Aorta (tissue), 5 donors: ENCODE results near the gene RNF166. TPM values are rescaled to one million over a fixed set of nuclear protein-coding genes. Genes with fewer than 3 reads are reported as not detected.
A peak's percentile ranks its signal among the peaks of the same experiment; 100 is the strongest.

Experiments used
- ATAC-seq: fragments of 200-7000 bp; cut with Tn5 transposase; one replicate; pipeline ENCODE4 v1.9.1; 2022; ENCODE audit warnings: moderate library complexity; ENCODE audit not compliant: low FRiP score
- DNase-seq, 2 donors: peaks; one replicate each; pipeline ENCODE4 v3.0.0-alpha.2; 2020
- H3K27ac ChIP-seq, 2 donors: one replicate each; pipeline ENCODE4 v1.5.1; 2013; ENCODE audit warnings: low read length in 2 of 2, mild to moderate bottlenecking in 2 of 2, moderate library complexity in 2 of 2, control low read depth in 1 of 2, inconsistent platforms in 1 of 2, low read depth in 1 of 2
- H3K27me3 ChIP-seq, 2 donors: one replicate each; pipeline ENCODE4 v1.6.1; 2013; ENCODE audit warnings: control low read depth in 1 of 2, low read length in 1 of 2, mild to moderate bottlenecking in 1 of 2, moderate library complexity in 1 of 2; ENCODE audit not compliant: insufficient read depth in 2 of 2, control insufficient read depth in 1 of 2
- H3K36me3 ChIP-seq, 2 donors: one replicate each; pipeline ENCODE4 v1.6.1; 2013; ENCODE audit warnings: control low read depth in 1 of 2, low read length in 1 of 2, mild to moderate bottlenecking in 1 of 2; ENCODE audit not compliant: insufficient read depth in 2 of 2, control insufficient read depth in 1 of 2
- H3K4me1 ChIP-seq, 2 donors: one replicate each; pipeline ENCODE4 v1.6.1; 2013; ENCODE audit warnings: low read length in 2 of 2, control low read depth in 1 of 2, mild to moderate bottlenecking in 1 of 2, moderate library complexity in 1 of 2; ENCODE audit not compliant: insufficient read depth in 2 of 2, control insufficient read depth in 1 of 2
- H3K4me3 ChIP-seq, 2 donors: one replicate each; pipeline ENCODE4 v1.5.1; 2013; ENCODE audit warnings: low read length in 2 of 2, control low read depth in 1 of 2, mild to moderate bottlenecking in 1 of 2
- H3K9me3 ChIP-seq: one replicate; pipeline ENCODE4 v1.6.1; 2013; ENCODE audit warnings: mild to moderate bottlenecking, low read length; ENCODE audit not compliant: control insufficient read depth
- WGBS, 2 donors: extraction: QIAGEN DNeasy Blood & Tissue Kit; methylation state at CpG; one replicate each; pipeline ENCODE4 v1.1.7; 2013; 5-methylcytosine and 5-hydroxymethylcytosine counted together
- intact Hi-C, 2 donors: fragments of 100-400 bp; cut with DNase I; formaldehyde crosslinking; loops; one replicate each; pipeline versions ENCODE4 v1.14.2 to v1.15.0; 2022
- long read RNA-seq, 2 donors: library from polyadenylated mRNA; unstranded; transcript quantifications; one replicate each; pipeline ENCODE4 v2.0.0, GENCODE V29; 2020 to 2021
- polyA plus RNA-seq, 2 donors: library from polyadenylated mRNA; stranded (reverse); fragments of 200-250 nt; gene quantifications; one replicate each; pipeline ENCODE4 v1.2.3, GENCODE V29; 2013
- total RNA-seq, 2 donors: library from RNA; stranded (reverse); fragmentation: NEBNext Ultra II Directional; extraction: Animal tissue kit (Norgen Biotek cat#: 25700); gene quantifications; one replicate each; pipeline ENCODE4 v1.2.1, GENCODE V29; 2021
- donor health status: healthy with polysubstance abuse.
- donor health status: Bipolar disorder and iron deficiency.
- donor health status: DM: no; HTN: no; CAD: no.
- donor health status: DM: no; HTN: no; CAD: no.
- donor health status: DM: yes; HTN: yes; CAD: no.

Gene RNF166
- 10 to 100 TPM; 18.0 to 39.4 TPM for total RNA-seq
- polyA plus RNA-seq, result 10 to 100 TPM; 16.2 to 27.4 TPM
- long read RNA-seq, donor 1, transcript RNF166-201 (6 exons, 1,883 nt), result major isoform, 21 of 49 reads
- long read RNA-seq, donor 1, partial matches to known transcripts, result 14 of 49 reads
- long read RNA-seq, donor 1, other reads (novel, unspliced or antisense), result 14 of 49 reads
- long read RNA-seq, donor 2, transcript RNF166-201 (6 exons, 1,883 nt), result major isoform, 13 of 28 reads
- long read RNA-seq, donor 2, partial matches to known transcripts, result 11 of 28 reads
- long read RNA-seq, donor 2, other reads (novel, unspliced or antisense), result 3 of 28 reads

- WGBS, 2 donors, result 0% methylated on average over 65 to 86 of the region's 86 CpGs
- DNase-seq, result peak; percentile 95 to 98
- ATAC-seq, result peak; percentile 94
- Histone ChIP-seq H3K4me3 (peak within 1 kb of the TSS; percentile 65 to 87), H3K9me3 (no peaks in the 10 kb centered on the region), H3K27ac (peak within 1 kb of the TSS in 1 of 2 donors; percentile 66), H3K27me3 (no peaks in the 10 kb centered on the region), H3K4me1 (peaks cover 0 to 4% of the 10 kb centered on the region in 2 donors), H3K36me3 (no peaks in the 10 kb centered on the region)
- intact Hi-C loops, result loop anchor here (2.0 to 5.0 kb wide), 3 partner anchors 44 to 136 kb away; partner anchors contain the start of genes ZC3H18 (in 2 of the 2) and MVD (in 1 of the 2)
Observed at GRCh38 chr16:88706229-88706964, at the start of gene RNF166, which contains the start of gene CTU2. RNF166 (minus strand) TSS chr16:88706408; CDS start chr16:88706325, 83 bp downstream. CTU2 (plus strand) TSS chr16:88706503; CDS start chr16:88706531, 28 bp downstream.

- DNase-seq, result no peak
- no peak for ATAC-seq
- 71 to 77% methylated on average over 42 of the region's 42 CpGs for WGBS, 2 donors
- no peaks in the 10 kb centered on the region for H3K9me3 ChIP-seq
- intact Hi-C loops, result no loop called here
- no peak overlapping the region for H3K4me3 ChIP-seq
- no peaks in the 10 kb centered on the region for H3K4me1 ChIP-seq
- H3K27ac ChIP-seq, result no peak overlapping the region
- no peaks in the 10 kb centered on the region for H3K27me3 ChIP-seq
- peaks cover 0 to 2% of the 10 kb centered on the region in 2 donors for H3K36me3 ChIP-seq
Observed at GRCh38 chr16:88754912-88755744, 48.9 kb upstream of the RNF166 start.

- Histone ChIP-seq H3K4me1 (no peaks in the 10 kb centered on the region), H3K4me3 (no peak overlapping the region), H3K27me3 (no peaks in the 10 kb centered on the region), H3K36me3 (peaks cover 0 to 2% of the 10 kb centered on the region in 2 donors), H3K27ac (no peak overlapping the region), H3K9me3 (no peaks in the 10 kb centered on the region)
- DNase-seq (no peak), ATAC-seq (no peak)
- WGBS, 2 donors, result 87 to 93% methylated on average over 28 of the region's 28 CpGs
- intact Hi-C loops, result no loop called here
Observed at GRCh38 chr16:88754109-88754911, 48.1 kb upstream of the RNF166 start.

- WGBS, 2 donors, result 82 to 92% methylated on average over 10 to 11 of the region's 11 CpGs
- intact Hi-C loops, result no loop called here
- H3K27ac ChIP-seq, result no peak overlapping the region
Observed at GRCh38 chr16:88753602-88754001, 47.4 kb upstream of the RNF166 start.

GRCh38 chr16:88753191-88753590, 47.0 kb upstream of the RNF166 start:
- Histone ChIP-seq H3K9me3 (no peaks in the 10 kb centered on the region), H3K27me3 (no peaks in the 10 kb centered on the region), H3K27ac (no peak overlapping the region), H3K4me3 (no peak overlapping the region), H3K36me3 (peaks cover 0 to 2% of the 10 kb centered on the region in 2 donors), H3K4me1 (no peaks in the 10 kb centered on the region)
- intact Hi-C loops, result no loop called here
- ATAC-seq (no peak), DNase-seq (no peak)
- WGBS, 2 donors, result 84 to 88% methylated on average over 11 to 13 of the region's 13 CpGs

More at GRCh38 chr16:88753602-88754001, 47.4 kb upstream of the RNF166 start:
- no peak for ATAC-seq
- no peaks in the 10 kb centered on the region for H3K27me3 ChIP-seq
- H3K4me3 ChIP-seq, result no peak overlapping the region
- no peak for DNase-seq
- H3K36me3 ChIP-seq, result peaks cover 0 to 2% of the 10 kb centered on the region in 2 donors
- no peaks in the 10 kb centered on the region for H3K9me3 ChIP-seq
- no peaks in the 10 kb centered on the region for H3K4me1 ChIP-seq

GRCh38 chr16:88752386-88753002, 46.3 kb upstream of the RNF166 start:
- DNase-seq, result no peak
- no peak for ATAC-seq
- H3K27ac ChIP-seq, result no peak overlapping the region
- no peak overlapping the region for H3K4me3 ChIP-seq
- H3K36me3 ChIP-seq, result peaks cover 0 to 2% of the 10 kb centered on the region in 2 donors
- no peaks in the 10 kb centered on the region for H3K4me1 ChIP-seq
- no peaks in the 10 kb centered on the region for H3K27me3 ChIP-seq
- WGBS, 2 donors, result 83 to 89% methylated on average over 16 of the region's 16 CpGs
- intact Hi-C loops, result no loop called here
- no peaks in the 10 kb centered on the region for H3K9me3 ChIP-seq

GRCh38 chr16:88750854-88751253, 44.6 kb upstream of the RNF166 start:
- Histone ChIP-seq H3K4me3 (no peak overlapping the region), H3K9me3 (no peaks in the 10 kb centered on the region), H3K27me3 (no peaks in the 10 kb centered on the region), H3K27ac (no peak overlapping the region), H3K4me1 (no peaks in the 10 kb centered on the region), H3K36me3 (peaks cover 0 to 2% of the 10 kb centered on the region in 2 donors)
- DNase-seq (no peak), ATAC-seq (no peak)
- WGBS, 2 donors, result 82 to 85% methylated on average over 12 of the region's 12 CpGs
- intact Hi-C loops, result no loop called here
